Measurements from ENCODE around the gene RGMB. TPM values are rescaled to one million over a fixed set of nuclear protein-coding genes. Genes with fewer than 3 reads are reported as not detected.
A peak's percentile ranks its signal among the peaks of the same experiment; 100 is the strongest.
"Not testable (repeated sequence)": the region's sequence is repeated elsewhere in the genome, so short reads cannot be mapped to it uniquely, and the experiment has no call there.

Gene RGMB
- total RNA-seq, 1 experiment from 2014 or later: 19.3 TPM

DNA sequence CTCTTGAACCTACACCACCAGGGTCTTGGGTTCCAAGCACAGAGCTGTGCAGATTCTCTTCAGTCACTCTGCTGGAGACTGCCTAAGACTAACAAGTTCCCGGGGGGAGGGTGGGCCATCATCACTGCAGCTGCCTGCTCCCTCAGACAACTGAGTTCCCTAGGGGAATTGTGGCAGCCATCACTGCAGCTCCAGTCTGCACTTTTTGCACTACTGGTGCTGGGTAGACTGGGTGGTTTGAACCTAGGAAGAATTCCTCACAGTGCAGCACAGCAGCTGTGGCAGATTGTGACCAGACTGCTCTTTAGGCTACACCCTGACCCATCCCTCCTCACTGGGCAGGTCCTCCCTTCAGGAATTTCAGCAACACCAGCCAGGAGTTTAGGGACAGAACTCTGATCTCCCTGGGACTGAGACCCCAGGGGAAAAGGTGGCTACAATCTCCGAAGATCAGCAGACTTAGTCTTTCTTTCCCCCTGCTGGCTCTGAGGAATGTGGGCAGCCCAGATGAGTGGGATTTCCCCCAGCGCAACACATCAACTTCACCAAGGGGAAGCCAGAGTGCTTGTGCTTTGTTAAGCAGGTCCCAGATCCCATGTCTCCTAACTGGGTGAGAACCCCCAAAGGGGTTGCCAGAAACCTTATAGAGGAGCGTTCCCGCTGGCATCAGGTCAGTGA lies 30.9 kb upstream of the RGMB start:
- no peaks in the 10 kb centered on the region for H3K27me3 Mint-ChIP-seq (ENCODE audit: low read depth)
- no peak overlapping the region for H2BK120ac ChIP-seq (ENCODE audit: low read depth, low read length, poor library complexity, severe bottlenecking)
- no CpG with 5 or more reads among the region's 5 CpGs for WGBS (ENCODE audit: extremely low coverage, insufficient read length, low lambda C conversion rate)
- peaks cover 2 to 18% of the 10 kb centered on the region in 2 experiments; a peak in 3 of 4 replicates for H3K4me1 Mint-ChIP-seq
- H3K23me2 ChIP-seq (ENCODE audit: insufficient read length, low read depth, low read length, poor library complexity, severe bottlenecking): no peaks in the 10 kb centered on the region
- H4K20me1 ChIP-seq (ENCODE audit: control insufficient read depth, insufficient read depth, insufficient read length): no peaks in the 10 kb centered on the region
- H3K4me1 ChIP-seq (ENCODE audit: insufficient read depth, low read length): no peaks in the 10 kb centered on the region
- no peak overlapping the region for H2BK12ac ChIP-seq (ENCODE audit: insufficient read length, low read depth, low read length)
- DNase-seq: peak; percentile 39
- H4K5ac ChIP-seq (ENCODE audit: insufficient read length, low read depth, low read length): no peak overlapping the region
- no peaks in the 10 kb centered on the region for H3K79me1 ChIP-seq (ENCODE audit: insufficient read depth, low read depth, low read length, poor library complexity, severe bottlenecking)
- peak overlapping the region in 1 of 3 experiments; percentile 68; a peak in 2 of 7 replicates for H3K27ac Mint-ChIP-seq
- H4K91ac ChIP-seq (ENCODE audit: insufficient read length, low read depth, low read length): no peak overlapping the region
- no peak overlapping the region for H2AK5ac ChIP-seq (ENCODE audit: insufficient read length, low read length)
- no peak overlapping the region for H2BK20ac ChIP-seq (ENCODE audit: low read depth, low read length, poor library complexity, severe bottlenecking)
- no peak overlapping the region for H3K23ac ChIP-seq (ENCODE audit: insufficient read length, low read depth, low read length)
- no peak overlapping the region for H3K4me2 ChIP-seq (ENCODE audit: insufficient read depth, insufficient read length, low read length)
- no peak; the same call in 2 of the 3 replicates for TF ChIP-seq CTCF (conservative IDR thresholded peaks at IDR 0.05)
- no peak overlapping the region for H2BK15ac ChIP-seq (ENCODE audit: low read depth, low read length)
- no peak overlapping the region for H3T11ph ChIP-seq (ENCODE audit: low read length)
- no peak overlapping the region for H3K4ac ChIP-seq (ENCODE audit: low read depth, low read length)
- peaks cover 0 to 9% (median 4%) of the 10 kb centered on the region in 3 experiments; a peak in 4 of 7 replicates for H3K36me3 Mint-ChIP-seq (ENCODE audit: insufficient read depth in 1 of 3, low read depth in 3 of 3)
- no peak overlapping the region for H3K27ac ChIP-seq (ENCODE audit: insufficient read length, low read depth, low read length)
- H3K9me3 Mint-ChIP-seq: peaks cover 12 to 19% of the 10 kb centered on the region in 2 experiments
- no peaks in the 10 kb centered on the region for H3K27me3 ChIP-seq (ENCODE audit: insufficient read depth, low read length)
- no peaks in the 10 kb centered on the region for H3K9me3 ChIP-seq (ENCODE audit: control insufficient read depth, low read depth, low read length)
- H3K4me3 Mint-ChIP-seq: no peak overlapping the region
- no peak overlapping the region for H4K8ac ChIP-seq (replicated peaks; ENCODE audit: insufficient read length, low read depth, low read length)
- H3K56ac ChIP-seq (ENCODE audit: insufficient read length, low read depth, low read length): no peak overlapping the region
- no peak overlapping the region for H3K9ac ChIP-seq (ENCODE audit: extremely low read depth, insufficient read length, low read length)
- no peak overlapping the region for H2BK5ac ChIP-seq (ENCODE audit: insufficient read length, low read length)
- H3K18ac ChIP-seq (ENCODE audit: insufficient read length, low read depth, low read length): peak overlapping the region; percentile 50
- no peak overlapping the region for H2AFZ ChIP-seq (ENCODE audit: low read length)
- H3K14ac ChIP-seq (ENCODE audit: insufficient read depth, low read length): peak overlapping the region; percentile 47; the same call in 1 of the 2 replicates
- no peaks in the 10 kb centered on the region for H3K79me2 ChIP-seq (ENCODE audit: insufficient read depth, low read length)

- H3K56ac ChIP-seq (ENCODE audit: insufficient read length, low read depth, low read length); H3K79me1 ChIP-seq (ENCODE audit: insufficient read depth, low read depth, low read length, poor library complexity, severe bottlenecking); H3K27me3 Mint-ChIP-seq (ENCODE audit: low read depth); H3K18ac ChIP-seq (ENCODE audit: insufficient read length, low read depth, low read length); H2BK5ac ChIP-seq (ENCODE audit: insufficient read length, low read length); H3K23me2 ChIP-seq (ENCODE audit: insufficient read length, low read depth, low read length, poor library complexity, severe bottlenecking); H3K4me2 ChIP-seq (ENCODE audit: insufficient read depth, insufficient read length, low read length); H2BK12ac ChIP-seq (ENCODE audit: insufficient read length, low read depth, low read length); H3K4me3 Mint-ChIP-seq; H4K20me1 ChIP-seq (ENCODE audit: control insufficient read depth, insufficient read depth, insufficient read length); H3K9me3 ChIP-seq (ENCODE audit: control insufficient read depth, low read depth, low read length); H3K14ac ChIP-seq (ENCODE audit: insufficient read depth, low read length); H3T11ph ChIP-seq (ENCODE audit: low read length); H2AK5ac ChIP-seq (ENCODE audit: insufficient read length, low read length); H4K91ac ChIP-seq (ENCODE audit: insufficient read length, low read depth, low read length); DNase-seq; H2AFZ ChIP-seq (ENCODE audit: low read length); H4K5ac ChIP-seq (ENCODE audit: insufficient read length, low read depth, low read length); H3K23ac ChIP-seq (ENCODE audit: insufficient read length, low read depth, low read length); H3K27me3 ChIP-seq (ENCODE audit: insufficient read depth, low read length); H3K79me2 ChIP-seq (ENCODE audit: insufficient read depth, low read length); H3K36me3 Mint-ChIP-seq (ENCODE audit: insufficient read depth in 1 of 3, low read depth in 3 of 3); H3K4me1 ChIP-seq (ENCODE audit: insufficient read depth, low read length); H3K27ac Mint-ChIP-seq; H3K9ac ChIP-seq (ENCODE audit: extremely low read depth, insufficient read length, low read length); H2BK120ac ChIP-seq (ENCODE audit: low read depth, low read length, poor library complexity, severe bottlenecking); H2BK20ac ChIP-seq (ENCODE audit: low read depth, low read length, poor library complexity, severe bottlenecking); H2BK15ac ChIP-seq (ENCODE audit: low read depth, low read length); H3K27ac ChIP-seq (ENCODE audit: insufficient read length, low read depth, low read length); H4K8ac ChIP-seq (replicated peaks; ENCODE audit: insufficient read length, low read depth, low read length); H3K4ac ChIP-seq (ENCODE audit: low read depth, low read length): not testable (repeated sequence)
- Mint-ChIP-seq H3K9me3 (peaks cover 6 to 14% of the 10 kb centered on the region in 2 experiments; a peak in 3 of 5 replicates), H3K4me1 (peaks cover 18 to 26% of the 10 kb centered on the region in 2 experiments)
- WGBS (ENCODE audit: extremely low coverage, insufficient read length, low lambda C conversion rate): no CpG with 5 or more reads among the region's 1 CpG
These were observed 25.2 kb upstream of the RGMB start for GRCh38 chr5:98748259-98748658.
